Esophagus squamous epithelium (tissue), 4 donors: Measurements from ENCODE around the gene RECK.

Experiments
- CTCF ChIP-seq, 6 experiments: fragments of 450-650 bp in 4 of 6; fragments of 200-600 bp in 2 of 6; sonication (generic) in 2 of 6; IDR thresholded peaks; one replicate each; pipeline ENCODE4 v1.5.1; 2016 to 2019; ENCODE audit warnings: antibody characterized with exemption in 6 of 6, mild to moderate bottlenecking in 4 of 6, moderate library complexity in 4 of 6
- POLR2A ChIP-seq, 4 donors: fragments of 450-650 bp; IDR thresholded peaks; one replicate each; pipeline ENCODE4 v1.6.1; 2017; ENCODE audit warnings: antibody characterized with exemption in 4 of 4, mild to moderate bottlenecking in 4 of 4, moderate library complexity in 3 of 4

DNA sequence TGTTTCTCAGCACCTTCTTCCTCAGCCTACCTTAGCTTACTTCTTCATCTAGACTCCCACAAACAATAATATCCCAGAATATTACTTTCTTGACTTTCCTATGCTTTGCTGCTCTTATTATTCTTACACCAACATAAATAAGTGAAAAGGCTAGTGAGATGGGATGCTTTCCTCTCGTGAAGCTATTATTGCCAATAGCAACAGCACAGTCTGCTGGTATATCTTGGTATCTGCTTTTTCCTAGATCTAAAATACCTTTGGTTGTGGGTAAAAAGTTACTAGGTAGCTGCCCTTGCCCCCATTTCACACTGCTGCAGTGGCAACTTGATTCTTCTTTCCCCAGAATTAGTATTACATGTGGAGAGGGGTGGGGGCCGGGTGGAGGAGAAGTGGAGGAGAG is 73.7 kb downstream of the RECK start:
- TF ChIP-seq CTCF (IDR thresholded peaks at IDR 0.05), result no peak
- no peak for TF ChIP-seq POLR2A (IDR thresholded peaks at IDR 0.05)
